ENCODE measurements around the gene ARGLU1.

DNA sequence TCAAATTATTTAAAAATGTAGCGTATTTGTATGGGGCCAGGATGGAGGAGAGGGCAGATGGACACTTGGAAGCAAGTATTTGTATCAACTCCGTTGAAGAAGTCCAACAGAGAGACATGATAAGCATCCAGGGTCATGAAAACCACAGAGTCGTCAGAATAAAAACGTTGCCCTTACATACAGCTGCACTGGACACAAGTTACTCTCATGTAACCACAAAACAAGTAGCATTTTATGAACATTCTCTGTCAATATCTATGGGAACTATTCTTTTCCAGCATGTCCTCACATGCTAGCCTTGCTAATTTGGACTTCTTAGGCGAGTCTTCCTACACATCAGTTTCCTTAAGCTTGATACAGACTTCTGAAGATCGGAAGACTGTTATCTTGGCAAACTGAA is 67.5 kb downstream of the ARGLU1 start:
- TF ChIP-seq POLR2A (IDR thresholded peaks at IDR 0.05) (no peak), POLR2AphosphoS5 (IDR thresholded peaks at IDR 0.05) (no peak)
- TF ChIP-seq, protein P1, sequence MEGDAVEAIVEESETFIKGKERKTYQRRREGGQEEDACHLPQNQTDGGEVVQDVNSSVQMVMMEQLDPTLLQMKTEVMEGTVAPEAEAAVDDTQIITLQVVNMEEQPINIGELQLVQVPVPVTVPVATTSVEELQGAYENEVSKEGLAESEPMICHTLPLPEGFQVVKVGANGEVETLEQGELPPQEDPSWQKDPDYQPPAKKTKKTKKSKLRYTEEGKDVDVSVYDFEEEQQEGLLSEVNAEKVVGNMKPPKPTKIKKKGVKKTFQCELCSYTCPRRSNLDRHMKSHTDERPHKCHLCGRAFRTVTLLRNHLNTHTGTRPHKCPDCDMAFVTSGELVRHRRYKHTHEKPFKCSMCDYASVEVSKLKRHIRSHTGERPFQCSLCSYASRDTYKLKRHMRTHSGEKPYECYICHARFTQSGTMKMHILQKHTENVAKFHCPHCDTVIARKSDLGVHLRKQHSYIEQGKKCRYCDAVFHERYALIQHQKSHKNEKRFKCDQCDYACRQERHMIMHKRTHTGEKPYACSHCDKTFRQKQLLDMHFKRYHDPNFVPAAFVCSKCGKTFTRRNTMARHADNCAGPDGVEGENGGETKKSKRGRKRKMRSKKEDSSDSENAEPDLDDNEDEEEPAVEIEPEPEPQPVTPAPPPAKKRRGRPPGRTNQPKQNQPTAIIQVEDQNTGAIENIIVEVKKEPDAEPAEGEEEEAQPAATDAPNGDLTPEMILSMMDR (IDR thresholded peaks at IDR 0.05), result no peak

Data from breast epithelium (tissue), 3 donors.